Activated T-cell treated with anti-CD3 and anti-CD28 coated beads, Interleukin-2, amount 50 U/mL, for 1 hour (primary cell): Measurements from ENCODE around the gene EXPH5.
A peak's percentile ranks its signal among the peaks of the same experiment; 100 is the strongest.
"Not testable (repeated sequence)": the region's sequence is repeated elsewhere in the genome, so short reads cannot be mapped to it uniquely, and the experiment has no call there.

Experiments
- DNase-seq: peaks from one replicate; pipeline ENCODE4 v3.0.0-alpha.2; 2020

Gene EXPH5, protein sequence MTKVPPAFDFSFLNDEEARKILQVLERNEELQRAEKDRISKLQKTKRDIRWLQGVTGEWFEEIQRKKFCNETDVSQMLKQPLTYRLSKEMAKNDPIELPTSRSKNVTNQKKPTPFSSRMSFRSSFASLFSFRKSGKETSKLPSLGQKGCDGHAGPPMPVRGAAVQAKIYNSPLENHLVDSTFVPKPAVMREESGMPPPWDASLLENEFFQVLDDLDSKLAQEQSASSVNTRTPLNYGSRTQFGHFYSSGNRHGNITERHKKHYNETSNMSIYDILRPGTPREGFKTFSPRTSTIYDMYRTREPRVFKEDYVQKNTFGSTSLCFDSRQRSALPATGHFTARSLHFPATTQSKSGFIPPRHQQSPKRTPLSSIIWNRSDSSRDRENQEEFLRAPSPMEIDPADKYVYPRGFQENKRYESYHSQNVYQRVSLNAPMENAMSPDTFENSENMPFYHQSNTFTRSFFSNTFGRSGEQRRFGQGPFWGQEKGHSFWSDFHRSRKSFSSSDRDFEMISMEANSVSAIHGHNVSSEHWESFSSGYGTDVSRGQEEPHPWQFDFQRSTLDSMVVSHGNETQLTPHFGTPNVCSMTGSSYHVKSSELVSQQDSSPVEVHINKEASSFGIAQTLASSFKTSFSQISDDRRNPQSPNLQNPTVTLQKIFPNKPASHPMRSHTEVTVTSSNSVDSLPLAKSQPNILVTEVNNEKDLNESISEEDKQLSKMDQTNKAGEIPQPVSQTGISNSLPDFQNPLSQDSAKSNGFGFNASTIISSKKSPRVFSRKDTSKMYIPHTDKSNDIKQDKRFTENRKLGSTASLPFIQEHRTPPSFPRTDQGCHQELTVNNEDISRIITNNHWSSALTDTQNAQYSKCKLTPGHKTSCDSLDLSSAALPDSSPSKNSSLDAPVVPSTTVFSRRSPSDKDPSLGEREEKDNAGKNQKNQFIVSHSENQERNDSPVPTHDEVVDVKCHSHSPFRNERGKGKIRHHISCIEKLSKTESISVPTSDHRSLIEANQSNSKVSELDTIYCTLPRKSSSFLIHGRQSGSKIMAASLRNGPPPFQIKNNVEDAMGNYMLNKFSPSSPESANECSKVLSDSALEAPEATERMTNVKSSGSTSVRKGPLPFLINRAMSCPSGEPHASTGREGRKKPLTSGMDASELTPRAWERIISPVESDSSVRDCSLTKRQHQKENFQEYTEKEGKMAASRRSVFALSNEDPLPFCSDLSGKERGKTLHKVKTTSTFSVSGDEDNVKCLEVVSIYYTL (N-terminal part only)

DNA sequence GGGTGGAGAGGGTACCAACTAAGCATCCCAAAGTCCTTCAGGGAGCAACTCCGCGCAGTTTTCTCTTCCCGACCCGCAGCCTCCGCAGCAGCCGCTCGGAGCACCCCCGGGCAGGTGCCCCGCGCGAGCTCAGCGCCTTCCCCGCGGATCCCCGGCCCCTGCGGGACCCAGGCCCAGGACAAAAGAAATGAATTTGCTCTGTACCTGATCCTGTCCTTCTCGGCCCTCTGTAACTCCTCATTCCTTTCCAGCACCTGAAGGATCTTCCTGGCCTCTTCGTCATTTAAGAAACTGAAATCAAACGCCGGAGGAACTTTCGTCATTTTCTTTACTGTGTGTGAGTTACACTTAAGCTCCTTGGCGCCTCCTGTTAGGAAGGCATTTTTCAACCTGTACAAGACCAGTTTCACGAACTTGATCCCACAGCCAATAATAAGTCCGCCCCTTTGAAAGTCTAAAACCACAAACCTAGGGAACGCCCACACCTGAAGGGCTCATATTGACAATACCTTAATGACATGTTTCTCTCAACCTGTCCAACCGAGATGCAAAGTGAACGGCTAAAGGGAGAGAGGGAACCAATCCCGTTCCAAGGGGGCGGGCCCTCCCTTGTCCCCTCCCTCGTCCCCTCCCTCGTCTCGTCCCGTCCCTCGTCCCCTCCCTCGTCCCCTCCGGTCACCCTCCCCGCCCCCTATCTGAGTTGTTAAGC is at the start of gene EXPH5:
Gene EXPH5 (minus strand): TSS at position 555 of the 709 bp plus-strand sequence. CDS start 232 bp downstream, at position 323.
- peak; percentile 85 for DNase-seq

DNA sequence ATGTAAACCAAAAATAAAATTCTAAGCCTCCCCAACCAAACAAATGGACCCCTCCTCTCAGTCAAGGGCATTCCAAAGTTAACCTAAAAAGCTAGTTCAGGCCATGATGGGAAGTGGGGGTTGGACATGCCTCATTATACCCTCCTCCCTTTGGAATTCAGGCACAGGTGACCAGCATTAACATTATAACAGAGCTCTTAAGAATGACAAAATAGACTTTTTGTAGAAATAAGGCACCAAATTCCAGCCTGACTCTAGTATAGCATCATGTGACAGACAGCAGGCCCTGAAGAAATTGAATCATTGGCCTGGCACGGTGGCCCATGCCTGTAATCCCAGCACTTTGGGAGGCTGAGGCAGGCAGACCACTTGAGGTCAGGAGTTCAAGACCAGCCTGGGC is 48.2 kb upstream of the EXPH5 start:
- not testable (repeated sequence) for DNase-seq

DNA sequence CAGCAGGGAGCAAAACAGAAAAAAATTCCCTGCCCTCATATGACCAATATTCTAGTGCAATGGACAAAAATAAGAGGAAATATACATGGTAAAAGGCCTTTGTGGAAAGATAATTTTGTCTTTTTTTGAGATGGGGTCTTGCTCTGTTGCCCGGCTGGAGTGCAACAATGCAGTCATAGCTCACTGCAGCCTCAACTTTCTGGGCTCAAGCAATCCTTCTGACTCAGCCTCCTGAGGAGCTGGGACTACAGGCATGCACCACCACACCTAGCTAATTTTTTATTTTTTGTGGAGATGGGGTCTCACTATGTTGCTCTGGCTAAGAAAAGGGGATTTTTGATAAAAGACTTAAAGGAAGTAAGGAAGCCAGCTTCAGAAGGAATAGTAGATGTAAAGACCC is 45.6 kb upstream of the EXPH5 start:
- DNase-seq = no peak

DNA sequence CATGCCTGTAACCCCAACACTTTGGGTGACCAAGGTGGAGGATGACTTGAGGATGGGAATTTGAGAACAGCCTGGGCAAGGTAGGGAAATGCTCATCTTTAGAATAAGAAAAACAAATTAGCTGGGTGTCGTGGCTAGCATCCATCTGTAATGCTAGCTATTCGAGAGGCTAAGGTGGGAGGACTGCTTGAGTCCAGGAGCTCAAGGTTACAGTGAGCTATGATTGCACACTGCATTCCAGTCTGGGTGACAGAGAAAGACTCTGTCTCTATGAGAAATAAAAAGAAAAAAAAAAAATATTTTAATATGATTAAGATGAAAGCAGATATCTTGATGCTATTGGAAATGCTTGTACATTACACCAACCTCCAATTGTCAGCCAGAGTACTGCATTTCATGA is 42.7 kb upstream of the EXPH5 start:
- DNase-seq = no peak

DNA sequence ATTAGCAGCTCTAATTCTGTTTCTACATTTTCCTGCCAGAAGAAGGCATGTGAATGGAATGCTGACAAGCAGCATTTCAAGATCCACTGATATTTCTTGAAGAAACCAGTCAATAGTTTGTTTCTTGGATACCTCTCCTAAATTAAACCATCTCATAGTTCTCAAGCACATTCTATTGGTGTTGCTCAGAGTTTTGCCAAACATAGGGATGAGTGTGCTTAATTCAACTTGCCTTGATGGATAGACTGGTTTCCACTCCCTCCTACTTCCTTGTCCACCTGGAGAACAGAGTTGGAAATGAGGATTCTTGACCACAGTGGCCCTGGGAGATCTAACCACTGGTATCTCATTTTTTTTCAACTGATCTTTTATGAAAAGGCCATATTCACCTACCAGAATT is 41.5 kb upstream of the EXPH5 start:
- DNase-seq = no peak

DNA sequence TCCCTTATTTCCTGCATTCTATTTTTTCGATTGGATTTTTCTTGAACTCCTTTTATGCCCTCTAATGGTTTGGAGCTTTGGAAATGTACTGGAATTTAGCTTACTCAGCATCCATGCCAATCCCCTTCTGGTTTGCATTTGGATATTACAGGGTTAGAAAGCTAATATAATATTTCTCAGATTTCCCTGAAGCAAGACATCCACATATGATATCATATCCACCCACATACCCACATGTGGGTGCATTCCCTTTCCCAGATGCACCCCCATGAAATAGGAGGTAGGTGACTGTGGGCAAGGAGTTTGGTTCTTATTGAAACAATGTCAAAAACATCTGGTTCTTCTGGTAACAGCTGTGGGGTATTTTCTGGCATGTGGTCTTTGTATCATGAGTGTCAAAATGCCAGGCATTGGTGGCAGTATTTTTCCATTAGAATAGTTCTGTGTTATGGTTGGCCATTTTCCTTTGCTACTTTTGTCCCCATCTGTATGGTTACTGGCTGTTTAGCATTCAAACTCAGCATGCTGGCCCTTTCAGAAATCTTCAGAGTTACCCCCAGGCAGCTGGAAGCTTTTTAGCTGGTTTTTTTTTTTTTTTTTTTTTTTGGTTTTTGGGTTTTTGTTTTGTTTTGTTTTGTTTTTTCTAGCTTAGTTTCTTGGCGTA is 38.6 kb upstream of the EXPH5 start:
- no peak for DNase-seq

DNA sequence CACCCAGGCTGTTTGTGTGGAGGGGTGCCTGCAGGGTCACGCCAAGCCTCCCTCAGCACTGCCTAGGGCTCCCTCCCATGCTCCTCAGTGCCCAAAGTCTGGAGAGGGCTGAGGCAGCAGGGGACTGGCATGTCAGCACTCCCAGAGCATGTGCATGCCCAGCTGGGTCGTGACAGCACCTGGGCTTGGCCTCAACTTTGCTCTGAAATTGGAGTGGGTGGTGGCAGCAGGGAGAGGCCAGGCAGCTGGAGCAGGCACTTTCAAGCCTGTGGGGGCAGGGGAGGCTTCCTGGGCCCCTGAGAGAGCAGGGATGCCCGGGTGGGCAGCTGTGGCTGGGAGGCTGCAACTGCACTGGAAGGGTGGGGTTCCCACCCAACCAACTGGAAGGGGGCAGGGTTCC is 35.7 kb upstream of the EXPH5 start:
- DNase-seq = no peak

DNA sequence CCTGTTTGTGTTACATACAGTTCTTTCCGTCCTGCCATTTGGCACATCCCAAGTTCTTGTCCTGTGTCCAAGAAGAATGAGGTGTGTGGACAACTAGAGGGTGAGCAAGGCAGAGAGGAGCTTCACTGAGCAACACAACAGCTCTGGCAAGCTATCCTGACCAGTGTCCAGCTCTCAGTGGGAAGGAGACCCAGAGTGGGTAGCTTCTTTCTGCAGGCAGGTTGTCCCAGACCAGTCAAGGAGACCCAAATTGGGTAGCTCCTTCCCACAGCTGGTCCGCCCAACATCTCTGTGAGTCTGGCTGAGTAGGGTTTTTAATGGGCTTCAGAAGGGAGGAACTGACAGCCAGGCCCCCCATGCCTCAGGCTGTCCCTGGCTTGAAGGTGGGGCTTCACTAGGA is 35.2 kb upstream of the EXPH5 start:
- no peak for DNase-seq

DNA sequence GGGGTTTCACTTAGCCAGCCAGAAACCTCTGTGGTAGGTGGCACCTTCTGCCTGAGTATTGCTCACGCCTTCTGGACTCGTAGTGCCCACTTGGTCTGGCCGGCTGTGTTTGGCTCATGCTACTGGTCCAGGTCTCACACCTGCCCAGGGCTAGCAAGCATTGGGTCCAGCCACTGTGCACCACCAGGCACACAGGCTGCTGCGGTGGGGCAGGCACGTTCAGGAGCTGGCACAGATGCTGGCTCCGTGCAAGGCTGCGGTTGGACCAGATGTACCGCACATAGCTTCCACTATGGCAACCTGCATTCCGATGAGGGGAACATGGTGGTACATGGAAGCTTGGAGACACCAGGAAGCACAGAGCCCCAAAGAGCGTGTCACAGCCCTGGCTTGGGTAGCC is 34.8 kb upstream of the EXPH5 start:
- DNase-seq = no peak

DNA sequence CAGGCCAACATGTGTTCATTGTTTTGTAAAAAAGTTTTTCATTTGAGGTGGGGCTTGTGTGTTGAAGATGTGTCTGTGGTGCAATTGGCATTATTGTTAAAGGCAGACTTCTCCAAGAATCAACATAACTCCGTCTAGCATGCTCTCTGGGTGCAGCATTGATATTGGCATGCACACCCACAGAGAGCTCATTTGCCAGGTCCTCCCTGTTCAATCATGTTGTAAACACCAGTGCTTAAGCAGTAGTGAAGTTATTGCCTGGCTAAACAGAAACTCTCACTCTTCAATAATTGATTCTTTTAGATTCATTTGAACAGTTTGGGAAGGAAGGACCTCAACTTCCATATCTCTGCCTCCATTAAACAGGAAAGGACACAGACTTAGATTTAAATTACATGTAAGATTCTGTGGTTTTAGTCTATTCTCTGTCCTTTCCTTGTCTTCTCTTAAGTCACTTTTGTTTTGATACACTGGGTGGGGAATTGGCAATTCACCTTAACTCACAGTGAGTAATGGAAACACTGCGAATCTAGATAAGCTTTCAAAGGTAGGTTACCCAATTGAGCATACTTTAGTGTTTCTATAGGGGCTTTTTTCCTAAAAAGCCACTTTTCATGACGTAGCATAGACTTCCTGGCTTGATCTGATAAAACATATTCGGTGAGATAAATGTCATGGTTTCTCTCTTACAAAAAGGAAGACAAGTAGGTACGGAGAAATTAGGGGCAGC is 30.8 kb upstream of the EXPH5 start:
- no peak for DNase-seq

DNA sequence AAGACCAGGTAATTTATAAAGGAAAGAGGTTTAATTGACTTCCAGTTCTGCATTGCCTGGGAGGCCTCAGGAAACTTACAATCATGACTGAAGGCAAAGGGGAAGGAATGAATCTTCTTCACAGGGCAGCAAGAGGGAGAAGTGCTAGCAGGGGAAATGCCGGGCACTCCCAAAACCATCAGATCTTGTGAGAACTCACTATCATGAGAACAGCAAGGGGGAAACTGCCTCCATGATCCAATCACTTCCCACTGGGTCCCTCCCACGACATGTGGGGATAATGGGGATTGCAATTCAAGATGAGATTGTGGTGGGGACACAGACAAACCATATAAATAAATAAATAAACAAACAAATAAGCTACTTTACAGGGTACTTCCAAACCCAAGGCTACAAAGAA is 28.8 kb upstream of the EXPH5 start:
- DNase-seq = no peak

DNA sequence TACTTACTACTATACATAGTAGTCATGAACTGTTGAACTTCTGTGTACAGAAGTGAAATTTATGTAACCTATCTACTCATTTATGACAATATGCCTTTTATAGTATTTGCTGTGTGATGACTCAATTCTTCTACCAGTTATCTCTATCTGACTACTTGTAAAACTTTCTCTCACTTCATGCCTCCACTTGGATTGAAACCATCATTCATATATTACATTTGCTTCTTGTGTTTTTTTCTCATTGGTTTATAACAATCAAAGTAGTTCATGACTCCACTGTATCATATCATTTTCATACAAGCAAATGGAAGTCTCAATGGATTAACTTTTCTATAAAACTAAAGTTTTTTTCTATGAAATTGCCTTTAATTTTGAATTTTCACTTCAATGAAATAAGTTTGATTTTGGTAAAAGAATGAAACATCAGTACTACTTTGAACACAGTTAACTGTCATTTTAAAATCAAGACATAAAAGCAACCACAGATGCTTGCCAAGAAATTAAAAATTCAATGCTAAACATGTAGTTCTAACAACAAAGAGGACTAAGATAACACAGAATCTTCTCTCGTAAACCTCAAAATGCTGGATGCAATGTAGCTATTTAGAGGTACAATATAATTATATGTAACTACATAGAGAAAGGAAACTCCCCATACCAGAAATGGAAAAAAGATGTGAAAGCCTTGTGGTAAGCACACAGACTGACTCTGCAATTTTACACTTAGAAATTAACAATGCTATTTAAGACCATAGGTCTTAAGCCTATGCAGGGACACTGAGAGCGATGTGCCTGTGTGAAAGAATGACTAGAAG is 27.6 kb upstream of the EXPH5 start:
- DNase-seq = no peak

DNA sequence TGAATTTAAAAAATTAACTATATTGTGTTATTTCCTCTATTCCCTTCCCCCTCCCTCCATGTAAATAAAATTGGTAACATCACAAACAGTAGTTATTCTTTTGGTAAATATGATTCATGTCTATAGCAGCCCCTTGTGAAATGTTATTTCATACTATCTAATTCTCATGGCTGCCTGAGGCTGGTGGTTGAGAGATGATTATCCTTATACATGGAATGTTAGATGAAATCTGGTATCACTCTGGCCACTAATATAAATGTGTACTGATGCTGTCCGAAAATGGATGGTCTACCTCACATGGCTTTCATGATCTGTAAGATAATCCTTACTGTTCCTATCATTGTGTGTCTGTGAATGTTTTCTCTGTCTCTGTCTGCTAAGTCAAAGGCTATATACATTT is 25.0 kb upstream of the EXPH5 start:
- no peak for DNase-seq

DNA sequence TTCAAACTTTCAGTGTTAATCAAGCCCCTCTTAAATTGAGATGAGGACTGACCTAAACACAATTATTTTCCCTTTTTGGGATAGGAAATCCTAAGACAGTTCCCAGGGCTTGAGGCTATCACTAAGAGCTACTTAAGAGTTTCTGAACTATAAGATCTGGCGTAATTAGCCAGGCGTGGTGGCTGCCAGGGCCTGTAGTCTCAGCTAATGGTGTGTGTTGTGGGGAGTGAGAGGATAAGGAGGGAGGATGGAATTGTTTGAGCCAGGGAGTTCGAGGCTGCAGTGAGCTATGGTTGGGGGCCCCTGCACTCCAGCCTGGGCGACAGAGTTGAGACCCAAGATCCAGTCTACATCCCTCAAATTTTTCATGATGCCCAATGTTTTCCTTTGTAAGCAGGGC is 23.5 kb upstream of the EXPH5 start:
- no peak for DNase-seq

DNA sequence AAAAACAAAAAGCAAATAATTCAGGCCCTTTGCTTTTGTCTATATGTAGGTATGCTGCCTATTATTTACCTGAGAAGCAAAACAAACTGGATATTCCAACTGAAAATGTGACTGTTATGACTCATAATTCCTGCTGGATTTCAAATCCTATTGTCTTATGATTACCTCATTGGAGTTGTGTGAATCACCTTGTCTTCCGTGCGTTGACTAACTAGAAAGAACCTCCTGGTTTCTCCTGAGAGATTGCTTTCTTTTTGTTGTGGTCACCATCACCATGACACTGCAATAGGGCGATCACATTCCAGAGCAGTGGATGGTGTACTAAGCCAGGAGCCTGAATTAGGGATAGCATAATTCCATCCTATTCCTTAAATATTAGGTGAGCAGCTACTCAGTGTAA is 23.0 kb upstream of the EXPH5 start:
- DNase-seq = no peak

DNA sequence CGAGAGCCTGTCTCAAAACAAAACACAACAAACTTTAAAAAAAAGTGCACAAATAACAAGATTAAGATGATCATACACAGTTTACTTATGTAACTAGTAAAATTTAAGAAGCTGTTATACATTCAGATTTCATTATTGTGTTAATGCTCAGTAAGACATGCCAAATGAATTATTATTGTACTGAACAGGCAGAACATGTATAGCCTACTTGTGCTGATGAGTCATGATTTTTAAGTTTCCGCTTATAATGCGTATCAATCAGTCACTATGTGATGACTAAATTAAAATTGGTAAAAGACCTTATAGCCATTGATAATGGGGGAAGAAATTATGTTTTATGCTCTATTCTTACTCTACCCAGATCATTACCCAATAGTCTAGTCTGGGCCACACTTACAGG is 20.5 kb upstream of the EXPH5 start:
- DNase-seq = no peak

DNA sequence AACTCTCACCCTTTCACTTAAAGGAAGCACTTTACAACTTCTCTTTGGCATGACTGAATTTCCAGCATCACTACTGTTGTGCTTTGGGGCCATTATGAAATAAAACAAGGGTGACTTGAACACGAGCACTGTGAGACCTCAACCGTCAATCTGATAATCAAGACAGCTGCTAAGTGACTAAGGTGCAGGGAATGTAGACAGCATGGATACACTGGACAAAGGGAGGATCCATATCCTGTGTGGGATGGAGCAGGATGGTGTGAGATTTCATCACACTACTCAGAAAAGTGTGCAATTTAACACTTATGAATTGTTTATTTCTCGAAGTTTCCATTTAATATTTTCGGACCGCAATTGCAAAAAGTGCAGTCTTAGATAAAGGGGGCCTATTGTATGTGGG is 16.1 kb upstream of the EXPH5 start:
- DNase-seq = no peak

DNA sequence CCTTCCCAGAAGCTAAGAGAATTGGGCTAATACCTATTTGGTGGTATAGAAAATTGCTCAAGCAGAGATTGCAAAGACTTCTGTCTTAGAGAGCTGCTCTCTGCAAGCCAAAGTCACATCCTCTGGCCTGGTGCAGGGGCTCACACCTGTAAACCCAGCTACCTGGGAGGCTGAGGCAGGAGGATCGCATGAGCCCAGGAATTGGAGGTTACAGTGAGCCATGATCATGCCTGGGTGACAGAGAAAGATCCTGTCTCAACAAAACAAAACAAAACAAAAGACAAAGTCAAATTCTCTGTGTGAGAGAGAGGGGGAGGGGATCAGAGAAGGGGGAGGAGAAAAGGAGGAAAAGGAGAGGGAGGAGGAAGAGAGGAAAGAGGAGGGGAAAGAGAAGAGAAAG is 15.0 kb upstream of the EXPH5 start:
- no peak for DNase-seq

DNA sequence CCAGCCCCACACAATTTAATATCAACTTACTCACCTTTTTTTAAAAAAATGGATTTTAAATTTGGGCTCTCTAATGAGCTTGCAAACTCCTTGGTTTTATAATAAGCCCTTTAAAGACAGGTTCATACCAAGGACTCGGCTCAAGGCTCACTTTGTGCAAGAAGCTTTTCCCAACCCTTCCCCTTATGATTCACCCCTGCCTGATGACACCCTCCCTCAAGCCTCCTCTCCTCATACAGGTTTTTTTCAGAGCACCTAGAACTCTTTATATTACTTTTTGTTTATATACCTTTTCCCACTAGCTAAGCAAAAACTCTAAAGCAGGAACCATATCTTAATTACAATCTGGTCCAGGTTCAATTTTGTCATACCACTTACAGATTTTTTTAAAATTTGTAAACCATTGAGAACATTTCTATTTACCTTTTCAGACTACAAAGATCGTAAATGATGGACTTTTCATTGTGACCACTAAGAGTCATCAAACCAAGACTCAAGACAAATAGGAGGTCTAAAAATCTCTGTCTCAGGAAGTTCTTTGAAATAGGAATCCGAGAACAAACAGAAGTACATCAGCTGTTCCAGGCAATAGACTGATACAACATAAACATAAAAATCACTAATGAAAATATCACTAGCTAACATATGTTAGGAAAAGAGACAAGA is 13.1 kb upstream of the EXPH5 start:
- no peak for DNase-seq

DNA sequence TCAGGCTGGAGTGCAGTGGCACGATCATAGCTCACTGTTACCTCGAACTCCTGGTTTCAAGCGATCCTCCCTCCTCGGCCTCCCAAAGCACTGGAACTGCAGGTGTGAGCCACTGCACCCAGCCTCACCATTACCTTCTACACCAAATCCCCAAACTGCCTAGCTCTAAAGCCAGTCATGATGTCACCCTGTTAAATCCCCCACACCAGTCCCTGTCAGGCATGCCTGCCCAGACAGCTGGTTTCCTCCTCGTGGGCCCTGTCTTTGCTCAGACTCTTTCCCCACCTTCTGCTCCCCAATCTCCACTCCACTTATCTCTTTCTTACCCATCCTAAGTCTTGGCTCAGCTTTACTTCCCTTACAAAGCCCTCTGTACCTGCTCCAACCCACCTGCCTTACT is 12.5 kb upstream of the EXPH5 start:
- no peak for DNase-seq
